DND-41 (cell line): ENCODE measurements around the gene AACS.

Source experiments
- ATAC-seq: fragments of 200-7000 bp; cut with Tn5 transposase; 3 replicates; pipeline ENCODE4 v1.9.1; 2021; ENCODE audit warnings: low read depth; ENCODE audit not compliant: insufficient read depth
- DNase-seq: peaks from one replicate; pipeline ENCODE4 v3.0.0-alpha.2; 2020
- H2AFZ ChIP-seq: 2 replicates; pipeline ENCODE4 v1.6.0; 2012; ENCODE audit warnings: low read depth, low read length
- H3K27ac ChIP-seq: 2 replicates; pipeline ENCODE4 v1.5.1; 2012; ENCODE audit warnings: low read length, inconsistent platforms
- H3K27me3 ChIP-seq: fragments of 200-600 bp; sonication (generic); 2 replicates; pipeline ENCODE4 v1.6.0; 2012; ENCODE audit warnings: low read length, mild to moderate bottlenecking, inconsistent platforms; ENCODE audit not compliant: insufficient read depth, poor library complexity
- H3K36me3 ChIP-seq: 2 replicates; pipeline ENCODE4 v1.5.1; 2012; ENCODE audit warnings: low read length, inconsistent platforms; ENCODE audit not compliant: insufficient read depth
- H3K4me1 ChIP-seq: 2 replicates; pipeline ENCODE4 v1.5.1; 2012; ENCODE audit warnings: mild to moderate bottlenecking, low read length; ENCODE audit not compliant: insufficient read depth
- H3K4me2 ChIP-seq: 2 replicates; pipeline ENCODE4 v1.6.0; 2012; ENCODE audit warnings: mild to moderate bottlenecking, moderate library complexity, low read length, inconsistent platforms; ENCODE audit not compliant: insufficient read depth
- H3K4me3 ChIP-seq, 2 experiments: fragments of 200-600 bp in 1 of 2; shearing (Covaris generic) in 1 of 2; 2 replicates each; pipeline ENCODE4 v1.5.1; 2012 to 2016; ENCODE audit warnings: inconsistent platforms in 2 of 2, low read length in 2 of 2, mild to moderate bottlenecking in 2 of 2, low read depth in 1 of 2, moderate library complexity in 1 of 2
- H3K79me2 ChIP-seq: 2 replicates; pipeline ENCODE4 v1.6.0; 2012; ENCODE audit warnings: low read length, inconsistent platforms; ENCODE audit not compliant: insufficient read depth
- H3K9ac ChIP-seq: 2 replicates; pipeline ENCODE4 v1.6.0; 2012; ENCODE audit warnings: low read depth, mild to moderate bottlenecking, inconsistent platforms, low read length, moderate library complexity
- H3K9me3 ChIP-seq: 2 replicates; pipeline ENCODE4 v1.5.1; 2012; ENCODE audit warnings: low read length, moderate library complexity, mild to moderate bottlenecking, inconsistent platforms; ENCODE audit not compliant: insufficient read depth, severe bottlenecking
- H4K20me1 ChIP-seq: 2 replicates; pipeline ENCODE4 v1.6.0; 2012; ENCODE audit warnings: low read length; ENCODE audit not compliant: insufficient read depth
- CTCF ChIP-seq: IDR thresholded peaks from 2 replicates; pipeline ENCODE4 v1.5.1; 2012; ENCODE audit warnings: borderline replicate concordance, low read length, moderate library complexity, mild to moderate bottlenecking; ENCODE audit not compliant: poor library complexity, severe bottlenecking; ENCODE audit errors: extremely low read depth
- EZH2 ChIP-seq: IDR thresholded peaks from 3 replicates; pipeline ENCODE4 v1.6.1; 2012; ENCODE audit warnings: borderline replicate concordance, low read depth, mild to moderate bottlenecking, moderate library complexity, low read length, inconsistent platforms; ENCODE audit not compliant: severe bottlenecking

The AACS gene

GRCh38 chr12:125161712-125162022 lies 96.4 kb downstream of the AACS start:
- TF ChIP-seq EZH2 (no peak), CTCF (no peak)
- Histone ChIP-seq H3K27ac (no peak overlapping the region), H3K36me3 (no peaks in the 10 kb centered on the region), H3K4me1 (no peaks in the 10 kb centered on the region), H4K20me1 (no peaks in the 10 kb centered on the region), H3K79me2 (no peaks in the 10 kb centered on the region), H2AFZ (0 out of 2 replicates have a peak overlapping the region, but pooled peaks have one; percentile 10), H3K4me3 (no peak overlapping the region), H3K9ac (no peak overlapping the region), H3K4me2 (no peak overlapping the region), H3K9me3 (no peaks in the 10 kb centered on the region), H3K27me3 (peaks cover 3% of the 10 kb centered on the region)
- DNase-seq = no peak
- no peak for ATAC-seq

GRCh38 chr12:125162489-125163028 lies 97.3 kb downstream of the AACS start:
- no peak for TF ChIP-seq CTCF
- TF ChIP-seq EZH2 = no peak
- ATAC-seq (no peak), DNase-seq (no peak)
- Histone ChIP-seq H3K4me3 (no peak overlapping the region), H3K27ac (no peak overlapping the region), H3K36me3 (no peaks in the 10 kb centered on the region), H3K4me1 (no peaks in the 10 kb centered on the region), H3K79me2 (no peaks in the 10 kb centered on the region), H4K20me1 (no peaks in the 10 kb centered on the region), H3K9me3 (no peaks in the 10 kb centered on the region), H3K27me3 (peaks cover 3% of the 10 kb centered on the region), H3K9ac (no peak overlapping the region), H2AFZ (no peak overlapping the region), H3K4me2 (no peak overlapping the region)

DNA sequence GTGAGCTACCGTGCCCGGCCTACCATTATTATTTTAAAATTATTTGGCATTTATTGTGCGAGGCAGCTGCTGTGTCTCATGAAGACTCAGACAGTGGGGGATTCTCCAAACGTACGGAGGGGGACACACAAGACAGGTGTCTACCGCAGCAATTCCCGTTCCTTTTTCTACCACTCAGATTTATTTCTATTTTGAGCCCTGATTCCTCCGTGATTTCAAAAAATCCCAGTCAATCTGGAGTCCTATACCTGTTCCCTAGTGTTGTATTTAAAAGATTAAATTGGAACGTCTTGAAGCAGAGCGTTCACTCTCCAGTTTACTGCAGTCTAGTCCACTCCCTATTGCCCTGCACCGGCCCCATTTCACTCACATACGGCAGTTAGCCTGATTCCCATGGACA lies 97.9 kb downstream of the AACS start:
- H3K4me2 ChIP-seq = no peak overlapping the region
- no peaks in the 10 kb centered on the region for H3K79me2 ChIP-seq
- H3K4me3 ChIP-seq = no peak overlapping the region
- H3K36me3 ChIP-seq = no peaks in the 10 kb centered on the region
- TF ChIP-seq CTCF (no peak), EZH2 (no peak)
- H3K27me3 ChIP-seq = peaks cover 3% of the 10 kb centered on the region
- no peak for DNase-seq
- H2AFZ ChIP-seq = no peak overlapping the region
- ATAC-seq = no peak
- H4K20me1 ChIP-seq = no peaks in the 10 kb centered on the region
- no peak overlapping the region for H3K27ac ChIP-seq
- H3K9ac ChIP-seq = no peak overlapping the region
- no peaks in the 10 kb centered on the region for H3K4me1 ChIP-seq
- no peaks in the 10 kb centered on the region for H3K9me3 ChIP-seq

- no peak overlapping the region for H2AFZ ChIP-seq
- TF ChIP-seq CTCF = no peak
- no peak for TF ChIP-seq EZH2
These were observed 99.3 kb downstream of the AACS start for GRCh38 chr12:125164541-125164940.

More at GRCh38 chr12:125164541-125164940, 99.3 kb downstream of the AACS start:
- ATAC-seq (no peak), DNase-seq (no peak)
- Histone ChIP-seq H3K9ac (no peak overlapping the region), H3K9me3 (no peaks in the 10 kb centered on the region), H3K27ac (no peak overlapping the region), H4K20me1 (no peaks in the 10 kb centered on the region), H3K4me1 (no peaks in the 10 kb centered on the region), H3K36me3 (no peaks in the 10 kb centered on the region), H3K79me2 (no peaks in the 10 kb centered on the region), H3K4me2 (no peak overlapping the region), H3K27me3 (peaks cover 3% of the 10 kb centered on the region), H3K4me3 (no peak overlapping the region)
